C4-2B (cell line): ENCODE data around the gene USF1.

Experiments used
- H3K27ac ChIP-seq: fragments of 450-650 bp; 2 replicates; pipeline ENCODE4 v1.5.1; 2017
- CTCF ChIP-seq: fragments of 450-650 bp; conservative IDR thresholded peaks from 2 replicates; pipeline ENCODE4 v1.5.1; 2017; ENCODE audit warnings: mild to moderate bottlenecking
- ZFX ChIP-seq: fragments of 450-650 bp; IDR thresholded peaks from 2 replicates; pipeline ENCODE4 v1.6.1; 2017

The USF1 gene

GRCh38 chr1:161045736-161046604, at the start of gene USF1:
USF1 (minus strand) TSS chr1:161045977; CDS start chr1:161043275, 2,702 bp downstream.
- TF ChIP-seq ZFX (peak; percentile 68), CTCF (no peak)

GRCh38 chr1:161095230-161095629, 49.5 kb upstream of the USF1 start:
- TF ChIP-seq ZFX (no peak), CTCF (no peak)

More at GRCh38 chr1:161045736-161046604, at the start of gene USF1:
- peak within 1 kb of the TSS; percentile 94 for H3K27ac ChIP-seq

GRCh38 chr1:161094481-161094880, 48.7 kb upstream of the USF1 start:
- H3K27ac ChIP-seq = no peak overlapping the region
- TF ChIP-seq CTCF (no peak), ZFX (no peak)

More at GRCh38 chr1:161095230-161095629, 49.5 kb upstream of the USF1 start:
- H3K27ac ChIP-seq = no peak overlapping the region

GRCh38 chr1:161092621-161093028, 46.8 kb upstream of the USF1 start:
- TF ChIP-seq ZFX = no peak
- no peak for TF ChIP-seq CTCF
- no peak overlapping the region for H3K27ac ChIP-seq

- TF ChIP-seq ZFX (no peak), CTCF (no peak)
Measured at GRCh38 chr1:161091796-161092507, 46.2 kb upstream of the USF1 start.

GRCh38 chr1:161091093-161091492, 45.3 kb upstream of the USF1 start:
- TF ChIP-seq ZFX (no peak), CTCF (no peak)
- no peak overlapping the region for H3K27ac ChIP-seq

More at GRCh38 chr1:161091796-161092507, 46.2 kb upstream of the USF1 start:
- H3K27ac ChIP-seq = no peak overlapping the region

GRCh38 chr1:161090617-161091016, 44.8 kb upstream of the USF1 start:
- no peak for TF ChIP-seq CTCF
- TF ChIP-seq ZFX = no peak
- no peak overlapping the region for H3K27ac ChIP-seq
